DMS 273 (cell line): ENCODE data around the gene CCT2.
"Not testable (repeated sequence)": the region's sequence is repeated elsewhere in the genome, so short reads cannot be mapped to it uniquely, and the experiment has no call there.

ENCODE experiments used
- DNase-seq: peaks from one replicate; lab custom pipeline; 2025; ENCODE audit not compliant: unreplicated experiment; lab: John Stamatoyannopoulos, UW

The CCT2 gene

DNA sequence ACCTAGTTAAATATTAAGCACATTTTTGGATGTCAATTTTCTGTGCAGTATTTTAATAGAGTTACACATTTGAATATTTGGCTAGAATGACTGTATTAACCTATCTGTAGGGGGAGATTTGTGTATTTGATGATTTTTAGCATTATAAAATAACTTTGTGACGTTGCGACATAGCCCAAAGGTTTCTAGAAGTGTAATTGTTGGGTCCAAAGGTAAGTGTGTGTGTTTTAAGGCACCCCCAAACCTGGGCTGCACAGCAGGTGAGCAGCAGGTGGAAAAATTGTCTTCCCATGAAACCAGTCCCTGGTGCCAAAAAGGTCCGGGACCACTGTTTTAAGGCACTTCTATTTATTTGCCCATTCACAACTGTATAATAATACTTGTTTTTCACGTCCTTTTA is 3.3 kb downstream of the CCT2 start:
- DNase-seq: no peak

GRCh38 chr12:69589082-69589481 is 3.8 kb downstream of the CCT2 start:
- no peak for DNase-seq

DNA sequence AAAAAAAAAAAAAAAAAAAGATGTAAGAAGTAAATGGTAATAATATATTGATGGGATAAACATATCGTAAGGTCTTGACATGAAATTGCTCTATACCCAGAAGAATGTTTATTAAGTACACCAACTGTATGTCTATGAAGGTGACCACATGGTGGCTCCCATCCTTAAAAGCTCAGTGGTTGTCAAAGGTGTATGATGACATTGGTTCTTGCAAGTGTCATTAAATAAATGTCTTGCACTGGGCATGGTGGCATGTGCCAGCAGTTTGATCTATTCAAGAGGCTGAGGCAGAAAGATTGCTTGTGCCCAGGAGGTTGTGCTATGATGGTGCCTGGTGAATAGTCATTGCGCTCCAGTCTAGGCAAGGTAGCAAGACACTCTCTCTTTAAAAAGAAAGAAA is 10.4 kb downstream of the CCT2 start:
- DNase-seq: no peak

GRCh38 chr12:69598174-69598753 is 13.0 kb downstream of the CCT2 start:
- DNase-seq: no peak

GRCh38 chr12:69600804-69601203 is 15.5 kb downstream of the CCT2 start:
- DNase-seq: no peak

DNA sequence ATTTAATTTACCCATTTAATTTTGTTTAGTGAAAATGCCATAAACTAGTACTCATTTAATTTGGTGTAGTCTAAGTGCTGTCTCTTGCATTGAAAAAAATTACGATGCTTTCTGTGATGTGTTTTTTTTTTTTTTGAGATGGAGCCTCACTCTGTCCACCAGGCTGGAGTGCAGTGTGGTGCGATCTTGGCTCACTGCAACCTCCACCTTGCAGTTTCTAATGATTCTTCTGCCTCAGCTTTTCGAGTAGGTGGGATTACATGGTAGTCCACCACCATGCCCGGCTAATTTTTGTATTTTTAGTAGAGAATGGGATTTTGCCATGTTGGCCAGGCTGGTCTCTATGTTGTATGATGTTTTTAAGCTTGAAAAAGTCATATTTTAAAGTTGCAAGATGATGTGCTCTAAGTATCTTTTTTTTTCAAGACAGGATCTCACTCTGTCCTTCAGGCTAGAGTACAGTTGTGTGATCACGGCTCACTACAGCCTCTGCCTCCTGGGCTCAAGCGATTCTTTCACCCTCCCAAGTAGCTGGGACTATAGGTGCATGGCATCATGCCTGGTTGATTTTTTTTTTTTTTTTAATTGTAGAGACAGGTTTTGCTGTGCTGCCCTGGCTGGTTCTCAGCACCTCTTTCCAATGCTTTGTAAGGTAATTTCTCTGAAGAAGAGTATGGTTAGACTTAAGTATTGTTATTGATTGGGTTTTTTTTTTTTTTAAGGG is 16.9 kb downstream of the CCT2 start:
- DNase-seq: no peak

- peak; percentile 28 for DNase-seq
Observed at GRCh38 chr12:69602954-69603353, 17.7 kb downstream of the CCT2 start.

- not testable (repeated sequence) for DNase-seq
Observed at GRCh38 chr12:69603556-69603955, 18.3 kb downstream of the CCT2 start.

GRCh38 chr12:69604275-69604674 is 19.0 kb downstream of the CCT2 start:
- not testable (repeated sequence) for DNase-seq

DNA sequence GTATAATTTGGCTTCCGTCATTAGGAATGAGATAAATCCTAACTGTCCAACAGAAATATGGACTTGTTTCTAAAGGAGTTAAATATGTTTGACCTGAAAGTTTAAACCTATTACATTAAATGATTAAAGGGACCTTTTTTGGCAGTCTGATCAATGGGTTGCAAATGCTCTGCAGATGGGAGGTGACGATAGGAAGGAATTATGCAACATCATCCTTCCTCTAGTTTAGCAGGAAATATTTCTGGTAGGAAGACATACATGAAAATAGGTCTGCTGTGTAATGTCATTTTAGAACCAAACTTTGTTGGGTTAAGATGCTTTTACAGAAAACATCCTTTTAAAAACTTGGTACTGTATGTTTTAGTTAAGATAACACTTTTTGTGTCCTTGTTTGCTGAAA is 22.9 kb downstream of the CCT2 start:
- DNase-seq: no peak

DNA sequence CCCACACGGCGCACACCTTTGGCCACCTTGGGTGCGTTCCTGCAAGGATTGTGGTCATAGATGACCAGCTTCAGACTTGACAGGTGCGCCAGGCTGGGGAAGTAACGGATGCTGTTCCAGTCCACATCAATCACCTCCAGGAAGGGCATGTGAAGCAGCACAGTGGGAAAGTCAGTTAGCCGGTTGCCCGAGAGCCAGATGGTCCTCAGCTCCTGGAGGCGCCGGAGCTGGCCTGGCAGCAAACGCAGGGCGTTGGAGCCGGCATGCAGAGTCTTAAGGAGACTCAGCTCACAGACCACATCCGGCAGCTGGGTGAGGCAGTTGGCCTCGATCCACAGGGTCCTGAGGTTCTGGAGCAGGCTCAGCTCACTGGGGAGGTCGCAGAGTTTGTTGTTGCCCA is 24.9 kb downstream of the CCT2 start:
- DNase-seq: peak; percentile 44

DNA sequence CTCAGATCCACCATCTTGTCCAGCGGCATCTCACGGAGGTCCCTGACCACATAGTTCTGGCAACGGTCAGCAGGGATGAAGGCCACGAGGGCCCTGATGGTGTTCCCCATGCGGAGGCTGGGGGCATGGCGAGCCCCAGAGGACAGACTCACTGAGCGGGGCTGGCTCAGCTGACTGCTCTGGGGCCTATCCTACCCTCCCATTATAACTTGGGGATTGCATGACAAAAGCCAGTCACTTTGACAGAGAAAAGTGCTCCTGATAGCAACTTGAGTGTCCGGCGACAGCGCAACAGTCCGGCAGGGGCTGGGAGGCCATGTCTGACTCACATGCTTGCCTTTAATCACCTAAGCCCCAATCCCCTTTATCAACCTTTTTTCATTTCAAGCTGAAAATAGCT is 25.5 kb downstream of the CCT2 start, which contains the start of gene LRRC10:
Gene LRRC10, minus strand, starts transcription at position 179 of the 400 bp plus-strand sequence. Its CDS starts 69 bp downstream, at position 110.
- DNase-seq: no peak

- DNase-seq: no peak
Observed at GRCh38 chr12:69613351-69613750, 28.1 kb downstream of the CCT2 start.

DNA sequence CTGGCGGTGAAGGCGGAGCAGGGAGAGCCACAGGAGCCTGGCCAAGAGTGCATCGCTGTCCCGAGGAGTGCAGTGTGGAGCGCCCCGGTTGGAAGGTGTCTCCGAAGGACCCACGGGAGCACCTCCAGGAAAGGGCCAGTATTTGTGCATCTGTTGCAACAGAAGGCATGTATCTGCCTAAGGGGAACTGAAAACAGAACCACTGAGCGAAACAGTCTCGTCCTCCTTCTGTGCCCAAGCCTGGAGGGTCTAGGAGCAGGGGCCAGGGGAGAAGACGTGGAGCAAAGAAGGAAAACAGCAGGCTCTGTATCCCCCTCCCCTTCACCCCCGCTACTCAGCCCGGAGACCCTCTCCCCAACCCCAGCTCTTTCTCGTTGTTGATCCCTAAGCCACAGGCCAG is 30.8 kb downstream of the CCT2 start:
- peak; percentile 10 for DNase-seq

GRCh38 chr12:69619050-69619449 is 33.8 kb downstream of the CCT2 start:
- no peak for DNase-seq

DNA sequence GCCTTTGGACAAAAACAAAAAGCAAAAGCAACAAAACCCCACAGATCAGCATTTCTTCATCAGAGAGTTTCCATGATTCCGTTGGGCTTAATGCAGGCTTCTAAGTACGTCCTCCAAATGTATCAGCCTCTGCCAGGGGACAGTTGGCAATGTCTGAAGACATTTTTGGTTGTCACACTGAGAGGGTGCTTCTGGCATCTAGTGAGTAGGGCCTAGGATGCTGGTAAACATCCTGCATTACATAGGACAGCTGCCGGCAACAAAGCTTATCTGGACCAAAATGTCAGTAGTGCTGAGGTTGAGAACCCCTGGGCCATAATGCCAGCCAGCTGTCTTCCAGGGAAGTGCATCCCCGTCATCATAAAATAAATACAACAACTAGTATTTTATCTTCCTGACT is 34.8 kb downstream of the CCT2 start:
- DNase-seq: no peak

DNA sequence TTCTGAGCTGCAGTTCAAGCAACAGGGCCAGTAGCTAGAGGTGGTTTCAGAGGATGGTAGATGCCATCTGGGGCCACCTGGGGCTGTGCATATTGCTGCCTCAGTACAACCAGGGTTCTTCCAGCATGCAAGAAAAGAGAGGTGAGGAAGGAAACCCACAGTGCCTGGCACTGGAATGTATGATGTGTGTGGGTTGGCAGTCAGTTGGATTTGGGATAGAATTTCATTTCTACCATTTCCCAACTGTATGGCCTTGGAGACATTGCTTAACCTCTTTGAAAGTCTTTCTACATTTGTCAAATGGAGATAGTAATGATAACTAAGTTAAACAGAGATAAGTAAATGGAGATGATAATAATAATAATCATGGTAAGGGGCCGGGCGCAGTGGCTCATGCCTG is 35.7 kb downstream of the CCT2 start:
- DNase-seq: no peak

DNA sequence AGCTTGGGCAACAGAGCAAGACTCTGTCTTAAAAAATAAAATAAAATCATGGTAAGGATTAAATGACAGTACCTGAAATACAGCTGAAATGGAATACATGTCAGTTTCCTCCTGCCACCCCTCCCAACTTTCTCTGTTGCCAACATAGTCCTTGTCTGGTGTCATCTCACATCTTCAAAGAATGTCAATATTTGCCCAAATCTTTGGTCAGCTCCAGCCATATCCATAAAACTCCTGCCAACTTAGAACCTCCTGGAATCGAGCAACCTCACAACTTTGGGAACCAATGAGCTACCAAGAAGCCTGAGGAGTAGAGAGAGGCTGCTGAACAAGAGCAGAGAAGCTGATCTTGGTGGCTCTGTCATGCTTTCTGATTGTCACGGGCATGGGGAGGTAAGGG is 36.3 kb downstream of the CCT2 start:
- no peak for DNase-seq

DNA sequence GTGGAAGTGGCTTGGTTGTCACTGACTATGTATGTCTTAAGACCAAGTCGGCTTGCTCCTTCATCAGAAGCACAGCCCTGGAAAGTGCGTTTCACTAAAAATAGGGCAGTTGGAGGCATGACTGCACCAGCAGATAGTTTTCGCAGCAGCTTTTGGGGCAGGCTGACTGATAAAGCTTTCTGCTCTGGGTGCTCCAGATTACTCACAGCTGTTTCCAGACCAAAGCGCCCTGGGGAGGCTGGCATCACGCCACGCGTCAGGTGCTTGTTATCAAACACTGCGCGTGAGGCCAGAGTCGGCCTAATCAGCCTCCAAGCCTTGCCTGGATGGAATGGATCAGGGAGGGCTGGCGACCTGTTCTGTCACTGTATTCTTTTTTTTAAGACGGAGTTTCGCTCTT is 38.7 kb downstream of the CCT2 start:
- peak; percentile 12 for DNase-seq

GRCh38 chr12:69627501-69627900 is 42.2 kb downstream of the CCT2 start:
- DNase-seq: no peak

DNA sequence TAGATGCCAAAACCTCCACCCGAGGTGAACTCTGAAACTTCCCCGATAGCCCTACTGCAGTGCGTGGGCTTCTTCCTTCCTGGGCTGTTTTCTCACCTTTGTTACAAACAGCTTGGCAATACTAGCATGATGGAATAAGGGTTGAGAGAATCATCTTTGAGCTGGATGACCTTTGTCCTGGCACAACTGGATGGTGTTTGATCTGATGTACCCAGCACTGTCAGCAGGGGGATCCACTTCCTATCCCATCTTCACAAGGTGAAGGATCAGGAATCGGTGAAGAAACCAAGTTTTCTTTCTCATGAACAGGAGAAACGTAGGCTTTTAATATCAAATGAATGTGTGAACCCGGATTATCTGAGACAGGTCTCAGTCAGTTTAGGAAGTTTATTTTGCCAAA is 44.9 kb downstream of the CCT2 start:
- DNase-seq: peak; percentile 3

DNA sequence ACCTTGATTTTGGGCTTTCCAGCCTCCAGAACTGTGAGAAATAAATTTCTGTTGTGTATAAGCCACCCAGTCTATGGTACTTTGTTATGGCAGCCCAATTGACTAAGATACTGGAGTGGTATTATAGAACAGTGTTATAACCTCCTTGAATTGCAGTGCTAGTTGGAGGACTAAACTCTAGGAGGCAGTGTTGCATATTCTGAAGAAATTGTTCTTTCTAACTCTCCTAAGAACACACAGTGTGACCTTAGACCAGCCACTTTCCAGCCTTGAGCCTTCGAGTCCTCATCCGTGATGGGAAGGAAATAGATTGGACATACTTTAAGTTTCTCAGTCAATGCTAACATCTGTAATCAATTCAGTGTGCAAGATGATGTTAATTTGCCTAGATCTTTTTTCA is 47.8 kb downstream of the CCT2 start:
- DNase-seq: peak; percentile 13
